DOHH2 (cell line): ENCODE data around the gene BANP.

Experiments used
- CTCF ChIP-seq: fragments of 200-600 bp; sonication (generic); IDR thresholded peaks from one replicate; pipeline ENCODE4 v1.5.1; 2014; ENCODE audit warnings: antibody characterized with exemption, mild to moderate bottlenecking, low read depth, low read length; ENCODE audit not compliant: poor library complexity, severe bottlenecking
- EZH2phosphoT487 ChIP-seq: fragments of 200-600 bp; sonication (generic); IDR thresholded peaks from 2 replicates; pipeline ENCODE4 v1.6.1; 2017; ENCODE audit warnings: borderline replicate concordance, mild to moderate bottlenecking, antibody characterized with exemption, low read length, moderate library complexity, mixed read lengths

GRCh38 chr16:88058817-88059216 is 107.6 kb downstream of the BANP start:
- TF ChIP-seq CTCF = no peak
- TF ChIP-seq EZH2phosphoT487 = no peak
